C4-2B (cell line): ENCODE measurements around the gene COIL.

Experiments
- H3K27ac ChIP-seq: fragments of 450-650 bp; 2 replicates; pipeline ENCODE4 v1.5.1; 2017
- CTCF ChIP-seq: fragments of 450-650 bp; conservative IDR thresholded peaks from 2 replicates; pipeline ENCODE4 v1.5.1; 2017; ENCODE audit warnings: mild to moderate bottlenecking
- ZFX ChIP-seq: fragments of 450-650 bp; IDR thresholded peaks from 2 replicates; pipeline ENCODE4 v1.6.1; 2017

COIL gene, protein sequence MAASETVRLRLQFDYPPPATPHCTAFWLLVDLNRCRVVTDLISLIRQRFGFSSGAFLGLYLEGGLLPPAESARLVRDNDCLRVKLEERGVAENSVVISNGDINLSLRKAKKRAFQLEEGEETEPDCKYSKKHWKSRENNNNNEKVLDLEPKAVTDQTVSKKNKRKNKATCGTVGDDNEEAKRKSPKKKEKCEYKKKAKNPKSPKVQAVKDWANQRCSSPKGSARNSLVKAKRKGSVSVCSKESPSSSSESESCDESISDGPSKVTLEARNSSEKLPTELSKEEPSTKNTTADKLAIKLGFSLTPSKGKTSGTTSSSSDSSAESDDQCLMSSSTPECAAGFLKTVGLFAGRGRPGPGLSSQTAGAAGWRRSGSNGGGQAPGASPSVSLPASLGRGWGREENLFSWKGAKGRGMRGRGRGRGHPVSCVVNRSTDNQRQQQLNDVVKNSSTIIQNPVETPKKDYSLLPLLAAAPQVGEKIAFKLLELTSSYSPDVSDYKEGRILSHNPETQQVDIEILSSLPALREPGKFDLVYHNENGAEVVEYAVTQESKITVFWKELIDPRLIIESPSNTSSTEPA

DNA sequence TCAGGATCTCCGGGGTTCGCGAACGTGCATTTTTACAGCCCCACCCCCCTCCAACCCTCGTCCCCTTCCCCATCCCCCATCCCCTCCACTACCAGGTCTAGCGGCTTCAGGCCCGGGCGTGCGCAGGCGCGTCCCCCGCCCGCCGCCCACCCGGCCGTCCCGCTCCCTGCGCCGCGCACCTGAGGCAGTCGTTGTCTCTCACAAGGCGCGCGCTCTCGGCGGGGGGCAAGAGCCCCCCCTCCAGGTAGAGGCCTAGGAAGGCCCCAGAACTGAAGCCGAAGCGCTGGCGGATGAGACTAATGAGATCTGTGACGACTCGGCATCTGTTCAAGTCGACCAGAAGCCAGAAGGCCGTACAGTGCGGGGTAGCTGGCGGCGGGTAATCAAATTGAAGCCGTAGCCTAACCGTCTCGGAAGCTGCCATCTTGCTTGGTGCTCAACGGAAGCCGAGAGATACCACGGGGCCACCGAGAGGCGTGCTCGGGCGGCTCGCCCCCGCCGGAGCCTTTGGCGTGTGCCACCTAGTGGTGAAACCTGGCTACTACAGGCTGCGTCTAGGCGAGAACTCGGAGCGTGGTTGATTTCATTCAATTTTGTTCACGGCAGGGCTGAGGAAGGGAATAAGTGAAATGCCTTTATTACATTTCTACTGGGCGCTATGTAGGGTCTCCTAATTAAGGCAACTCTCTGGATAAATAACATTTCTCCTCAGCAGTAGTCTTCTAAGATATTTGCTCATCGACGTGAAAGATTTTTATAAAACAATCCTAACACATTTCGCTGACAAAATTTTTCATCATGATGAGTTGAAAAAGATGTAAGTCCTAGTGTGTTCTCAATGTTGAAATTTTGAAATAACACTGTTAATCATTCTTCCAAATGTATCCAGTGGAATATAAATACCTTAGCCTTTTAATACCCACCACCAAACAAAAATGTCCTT lies at the start of gene COIL:
COIL (minus strand) TSS at position 455 of the 943 bp plus-strand sequence; CDS start at position 424, 31 bp downstream.
- TF ChIP-seq ZFX (peak; percentile 75), CTCF (peak; percentile 99)

DNA sequence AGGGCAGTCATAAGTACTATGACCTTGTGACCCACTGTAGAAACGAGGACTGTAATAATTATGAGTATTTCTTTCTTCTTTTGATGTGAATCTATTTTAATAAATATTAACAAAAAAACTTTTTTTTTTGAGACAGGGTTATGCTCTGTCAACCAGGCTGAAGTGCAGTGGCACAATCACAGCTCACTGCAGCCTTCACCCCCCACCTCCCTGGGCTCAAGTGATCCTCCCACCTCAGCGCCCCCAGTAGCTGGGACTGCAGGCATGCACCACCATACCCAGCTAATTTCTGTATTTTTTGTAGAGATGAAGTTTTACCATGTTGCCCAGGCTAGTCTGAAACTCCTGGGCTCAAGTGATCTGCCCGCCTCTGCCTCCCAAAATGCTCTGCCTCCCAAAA lies 49.6 kb upstream of the COIL start:
- no peak for TF ChIP-seq CTCF
- TF ChIP-seq ZFX, result no peak

More for the DNA sequence above, at the start of gene COIL:
- peak within 1 kb of the TSS; percentile 94 for H3K27ac ChIP-seq

GRCh38 chr17:57009737-57010445 lies 49.0 kb upstream of the COIL start:
- TF ChIP-seq CTCF (peak; percentile 85), ZFX (no peak)
- no peak overlapping the region for H3K27ac ChIP-seq

More for the DNA sequence above, 49.6 kb upstream of the COIL start:
- H3K27ac ChIP-seq, result no peak overlapping the region

- H3K27ac ChIP-seq, result no peak overlapping the region
- TF ChIP-seq ZFX (no peak), CTCF (no peak)
Observed at GRCh38 chr17:57008958-57009357, 48.1 kb upstream of the COIL start.

- H3K27ac ChIP-seq, result no peak overlapping the region
Observed at GRCh38 chr17:57006040-57006439, 45.2 kb upstream of the COIL start.

More at GRCh38 chr17:57006040-57006439, 45.2 kb upstream of the COIL start:
- no peak for TF ChIP-seq ZFX
- TF ChIP-seq CTCF, result no peak
